SKM-1 (cell line): ENCODE measurements around the gene ASIC4.

Experiments used
- DNase-seq: peaks from one replicate; lab custom pipeline; 2025; ENCODE audit not compliant: unreplicated experiment; lab: John Stamatoyannopoulos, UW

ASIC4 gene

DNA sequence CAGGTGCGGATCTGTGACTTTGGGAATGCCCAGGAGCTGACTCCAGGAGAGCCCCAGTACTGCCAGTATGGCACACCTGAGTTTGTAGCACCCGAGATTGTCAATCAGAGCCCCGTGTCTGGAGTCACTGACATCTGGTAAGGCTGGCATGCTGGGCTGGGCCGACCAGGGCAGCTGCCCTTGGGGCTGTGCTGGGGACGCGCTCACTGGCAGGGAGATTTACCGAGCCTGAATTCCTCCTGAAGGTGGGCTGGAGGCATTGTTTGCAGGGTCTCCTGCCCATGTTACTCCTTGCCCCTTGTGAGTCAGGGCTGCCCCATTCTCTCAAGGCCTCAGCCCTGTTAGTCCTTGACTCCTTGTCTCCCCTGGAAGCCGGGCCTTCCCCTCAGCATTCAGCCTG lies 34.3 kb upstream of the ASIC4 start:
- no peak for DNase-seq

DNA sequence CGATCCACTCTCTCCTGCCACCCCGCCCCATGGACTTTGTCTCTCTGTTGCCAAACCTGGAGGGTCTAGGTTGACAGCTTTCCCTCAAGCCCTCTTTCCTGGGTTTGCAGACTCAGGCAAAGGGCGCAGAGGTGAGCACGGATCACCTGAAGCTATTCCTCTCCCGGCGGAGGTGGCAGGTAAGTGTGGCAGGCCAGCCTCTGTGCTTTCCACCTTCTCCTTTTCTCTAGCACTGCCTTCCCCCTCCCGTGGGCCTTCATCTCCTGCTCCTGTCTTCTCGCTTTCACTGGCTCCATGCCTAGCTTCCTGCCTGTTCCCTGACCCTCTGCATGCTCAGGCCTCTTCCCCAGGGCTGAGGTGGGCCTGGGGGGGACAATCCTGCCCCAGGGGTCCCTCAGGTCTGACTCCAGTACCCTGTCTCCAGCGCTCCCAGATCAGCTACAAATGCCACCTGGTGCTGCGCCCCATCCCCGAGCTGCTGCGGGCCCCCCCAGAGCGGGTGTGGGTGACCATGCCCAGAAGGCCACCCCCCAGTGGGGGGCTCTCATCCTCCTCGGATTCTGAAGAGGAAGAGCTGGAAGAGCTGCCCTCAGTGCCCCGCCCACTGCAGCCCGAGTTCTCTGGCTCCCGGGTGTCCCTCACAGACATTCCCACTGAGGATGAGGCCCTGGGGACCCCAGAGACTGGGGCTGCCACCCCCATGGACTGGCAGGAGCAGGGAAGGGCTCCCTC lies 31.4 kb upstream of the ASIC4 start:
- DNase-seq: no peak

DNA sequence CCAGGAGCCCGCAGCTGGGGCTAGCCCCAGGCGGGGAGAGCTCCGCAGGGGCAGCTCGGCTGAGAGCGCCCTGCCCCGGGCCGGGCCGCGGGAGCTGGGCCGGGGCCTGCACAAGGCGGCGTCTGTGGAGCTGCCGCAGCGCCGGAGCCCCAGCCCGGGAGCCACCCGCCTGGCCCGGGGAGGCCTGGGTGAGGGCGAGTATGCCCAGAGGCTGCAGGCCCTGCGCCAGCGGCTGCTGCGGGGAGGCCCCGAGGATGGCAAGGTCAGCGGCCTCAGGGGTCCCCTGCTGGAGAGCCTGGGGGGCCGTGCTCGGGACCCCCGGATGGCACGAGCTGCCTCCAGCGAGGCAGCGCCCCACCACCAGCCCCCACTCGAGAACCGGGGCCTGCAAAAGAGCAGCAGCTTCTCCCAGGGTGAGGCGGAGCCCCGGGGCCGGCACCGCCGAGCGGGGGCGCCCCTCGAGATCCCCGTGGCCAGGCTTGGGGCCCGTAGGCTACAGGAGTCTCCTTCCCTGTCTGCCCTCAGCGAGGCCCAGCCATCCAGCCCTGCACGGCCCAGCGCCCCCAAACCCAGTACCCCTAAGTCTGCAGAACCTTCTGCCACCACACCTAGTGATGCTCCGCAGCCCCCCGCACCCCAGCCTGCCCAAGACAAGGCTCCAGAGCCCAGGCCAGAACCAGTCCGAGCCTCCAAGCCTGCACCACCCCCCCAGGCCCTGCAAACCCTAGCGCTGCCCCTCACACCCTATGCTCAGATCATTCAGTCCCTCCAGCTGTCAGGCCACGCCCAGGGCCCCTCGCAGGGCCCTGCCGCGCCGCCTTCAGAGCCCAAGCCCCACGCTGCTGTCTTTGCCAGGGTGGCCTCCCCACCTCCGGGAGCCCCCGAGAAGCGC lies 30.6 kb upstream of the ASIC4 start:
- DNase-seq: no peak

DNA sequence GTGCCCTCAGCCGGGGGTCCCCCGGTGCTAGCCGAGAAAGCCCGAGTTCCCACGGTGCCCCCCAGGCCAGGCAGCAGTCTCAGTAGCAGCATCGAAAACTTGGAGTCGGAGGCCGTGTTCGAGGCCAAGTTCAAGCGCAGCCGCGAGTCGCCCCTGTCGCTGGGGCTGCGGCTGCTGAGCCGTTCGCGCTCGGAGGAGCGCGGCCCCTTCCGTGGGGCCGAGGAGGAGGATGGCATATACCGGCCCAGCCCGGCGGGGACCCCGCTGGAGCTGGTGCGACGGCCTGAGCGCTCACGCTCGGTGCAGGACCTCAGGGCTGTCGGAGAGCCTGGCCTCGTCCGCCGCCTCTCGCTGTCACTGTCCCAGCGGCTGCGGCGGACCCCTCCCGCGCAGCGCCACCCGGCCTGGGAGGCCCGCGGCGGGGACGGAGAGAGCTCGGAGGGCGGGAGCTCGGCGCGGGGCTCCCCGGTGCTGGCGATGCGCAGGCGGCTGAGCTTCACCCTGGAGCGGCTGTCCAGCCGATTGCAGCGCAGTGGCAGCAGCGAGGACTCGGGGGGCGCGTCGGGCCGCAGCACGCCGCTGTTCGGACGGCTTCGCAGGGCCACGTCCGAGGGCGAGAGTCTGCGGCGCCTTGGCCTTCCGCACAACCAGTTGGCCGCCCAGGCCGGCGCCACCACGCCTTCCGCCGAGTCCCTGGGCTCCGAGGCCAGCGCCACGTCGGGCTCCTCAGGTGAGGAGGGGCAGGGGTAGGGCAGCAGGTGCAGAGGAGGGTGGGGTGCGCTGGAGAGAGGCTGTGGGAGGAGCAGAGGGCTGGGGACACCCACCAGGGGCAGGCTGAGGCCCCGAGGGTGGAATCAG lies 29.7 kb upstream of the ASIC4 start:
- no peak for DNase-seq

DNA sequence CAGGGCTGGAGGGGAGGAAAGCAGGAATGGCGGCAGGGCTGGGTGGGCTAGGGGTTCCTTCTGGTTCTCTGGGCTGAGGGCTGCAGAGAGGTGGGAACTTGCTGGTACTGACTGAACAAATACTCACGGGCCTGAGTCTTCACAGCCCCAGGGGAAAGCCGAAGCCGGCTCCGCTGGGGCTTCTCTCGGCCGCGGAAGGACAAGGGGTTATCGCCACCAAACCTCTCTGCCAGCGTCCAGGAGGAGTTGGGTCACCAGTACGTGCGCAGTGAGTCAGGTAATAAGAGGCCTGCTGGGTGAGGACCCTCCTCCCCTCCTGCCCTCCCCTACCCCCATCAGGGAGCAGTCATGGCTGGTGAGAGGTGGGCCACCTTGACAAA lies 29.1 kb upstream of the ASIC4 start:
- no peak for DNase-seq

DNA sequence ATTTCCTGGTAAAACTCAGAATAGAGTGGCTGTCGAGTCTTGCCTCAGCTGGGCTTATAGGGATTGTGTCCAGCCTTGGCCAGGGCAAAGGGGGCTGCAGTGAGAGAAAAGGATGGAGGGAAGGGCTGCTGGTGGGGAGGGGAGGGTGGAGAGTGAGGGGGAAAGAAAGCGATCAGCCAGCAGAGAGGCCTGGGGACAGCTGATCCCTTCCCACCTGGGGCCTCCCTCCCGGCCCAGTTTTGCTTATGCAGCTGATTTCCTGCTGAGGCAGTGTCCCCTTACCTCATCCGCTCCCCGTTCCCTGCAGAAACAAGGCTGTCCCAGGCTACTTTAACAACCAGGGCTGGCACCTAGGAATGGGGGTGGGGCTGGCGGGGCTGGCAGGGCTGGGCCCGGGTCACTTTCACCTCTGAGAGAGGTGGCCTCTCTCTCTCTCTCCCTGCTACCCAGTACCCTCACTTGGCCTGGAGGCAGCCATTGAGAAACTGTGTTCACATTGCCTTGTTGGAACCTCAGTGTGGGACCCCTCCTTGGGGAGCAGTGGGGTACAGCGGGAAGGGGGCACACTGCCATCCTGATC lies 27.8 kb upstream of the ASIC4 start:
- no peak for DNase-seq

DNA sequence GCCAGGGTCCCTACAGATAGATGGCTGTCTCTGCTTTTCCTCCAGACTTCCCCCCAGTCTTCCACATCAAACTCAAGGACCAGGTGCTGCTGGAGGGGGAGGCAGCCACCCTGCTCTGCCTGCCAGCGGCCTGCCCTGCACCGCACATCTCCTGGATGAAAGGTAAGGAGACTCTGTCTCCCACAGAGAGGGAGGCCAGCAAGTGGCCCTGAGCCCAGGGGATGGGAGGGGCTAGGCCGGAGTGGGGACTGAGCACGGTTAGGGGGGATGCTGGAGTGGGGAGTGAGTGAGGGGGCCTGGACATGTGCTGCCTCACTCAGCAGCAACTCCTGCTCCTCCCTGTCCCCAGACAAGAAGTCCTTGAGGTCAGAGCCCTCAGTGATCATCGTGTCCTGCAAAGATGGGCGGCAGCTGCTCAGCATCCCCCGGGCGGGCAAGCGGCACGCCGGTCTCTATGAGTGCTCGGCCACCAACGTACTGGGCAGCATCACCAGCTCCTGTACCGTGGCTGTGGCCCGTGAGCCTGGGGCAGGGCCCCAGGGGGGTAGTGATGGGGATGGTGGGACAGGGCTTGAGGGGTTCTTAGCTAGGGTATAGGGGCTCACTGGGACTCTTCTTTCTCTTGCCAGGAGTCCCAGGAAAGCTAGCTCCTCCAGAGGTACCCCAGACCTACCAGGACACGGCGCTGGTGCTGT lies 26.0 kb upstream of the ASIC4 start:
- DNase-seq: no peak

DNA sequence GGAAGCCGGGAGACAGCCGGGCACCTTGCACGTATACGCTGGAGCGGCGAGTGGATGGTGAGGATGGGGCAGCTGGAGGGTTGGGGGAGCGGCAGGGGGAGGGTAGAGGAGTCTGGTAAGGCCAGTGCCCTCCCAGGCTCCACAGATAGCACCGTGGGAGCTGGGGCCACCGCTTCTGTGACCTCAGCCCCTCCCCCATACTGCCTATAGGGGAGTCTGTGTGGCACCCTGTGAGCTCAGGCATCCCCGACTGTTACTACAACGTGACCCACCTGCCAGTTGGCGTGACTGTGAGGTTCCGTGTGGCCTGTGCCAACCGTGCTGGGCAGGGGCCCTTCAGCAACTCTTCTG lies 25.5 kb upstream of the ASIC4 start:
- no peak for DNase-seq

DNA sequence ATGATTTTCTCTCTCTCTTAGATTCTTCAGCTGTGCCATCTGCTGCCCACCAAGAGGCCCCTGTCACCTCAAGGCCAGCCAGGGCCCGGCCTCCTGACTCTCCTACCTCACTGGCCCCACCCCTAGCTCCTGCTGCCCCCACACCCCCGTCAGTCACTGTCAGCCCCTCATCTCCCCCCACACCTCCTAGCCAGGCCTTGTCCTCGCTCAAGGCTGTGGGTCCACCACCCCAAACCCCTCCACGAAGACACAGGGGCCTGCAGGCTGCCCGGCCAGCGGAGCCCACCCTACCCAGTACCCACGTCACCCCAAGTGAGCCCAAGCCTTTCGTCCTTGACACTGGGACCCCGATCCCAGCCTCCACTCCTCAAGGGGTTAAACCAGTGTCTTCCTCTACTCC lies 25.0 kb upstream of the ASIC4 start:
- no peak for DNase-seq

DNA sequence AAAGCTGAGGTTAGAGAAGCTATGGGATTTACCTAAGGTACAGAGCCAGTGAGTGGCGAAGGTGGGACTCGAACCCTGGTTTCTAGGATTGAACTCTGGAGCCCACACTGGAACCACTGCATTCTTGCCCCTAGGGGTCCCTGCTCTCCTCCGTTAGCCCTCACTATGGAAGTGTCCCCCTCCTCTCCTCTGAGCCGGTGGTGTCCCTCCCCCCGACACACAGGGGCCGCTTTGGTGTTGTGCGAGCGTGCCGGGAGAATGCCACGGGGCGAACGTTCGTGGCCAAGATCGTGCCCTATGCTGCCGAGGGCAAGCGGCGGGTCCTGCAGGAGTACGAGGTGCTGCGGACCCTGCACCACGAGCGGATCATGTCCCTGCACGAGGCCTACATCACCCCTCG lies 24.1 kb upstream of the ASIC4 start:
- DNase-seq: no peak

DNA sequence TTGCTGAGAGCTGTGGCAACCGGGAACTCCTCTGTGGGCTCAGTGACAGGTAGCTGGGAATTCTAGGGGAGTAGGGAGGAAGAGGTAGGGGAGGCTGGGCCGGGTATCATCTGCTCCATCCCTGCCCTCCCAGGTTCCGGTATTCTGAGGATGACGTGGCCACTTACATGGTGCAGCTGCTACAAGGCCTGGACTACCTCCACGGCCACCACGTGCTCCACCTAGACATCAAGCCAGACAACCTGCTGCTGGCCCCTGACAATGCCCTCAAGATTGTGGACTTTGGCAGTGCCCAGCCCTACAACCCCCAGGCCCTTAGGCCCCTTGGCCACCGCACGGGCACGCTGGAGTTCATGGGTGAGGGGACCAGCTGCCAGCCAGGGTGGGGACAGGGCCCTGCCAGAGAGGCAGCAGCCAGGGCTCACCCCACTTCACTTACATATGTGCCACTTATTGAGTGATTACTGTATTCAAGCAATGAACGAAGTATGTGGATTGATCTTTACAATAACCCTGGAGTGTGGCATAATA lies 23.6 kb upstream of the ASIC4 start:
- no peak for DNase-seq

DNA sequence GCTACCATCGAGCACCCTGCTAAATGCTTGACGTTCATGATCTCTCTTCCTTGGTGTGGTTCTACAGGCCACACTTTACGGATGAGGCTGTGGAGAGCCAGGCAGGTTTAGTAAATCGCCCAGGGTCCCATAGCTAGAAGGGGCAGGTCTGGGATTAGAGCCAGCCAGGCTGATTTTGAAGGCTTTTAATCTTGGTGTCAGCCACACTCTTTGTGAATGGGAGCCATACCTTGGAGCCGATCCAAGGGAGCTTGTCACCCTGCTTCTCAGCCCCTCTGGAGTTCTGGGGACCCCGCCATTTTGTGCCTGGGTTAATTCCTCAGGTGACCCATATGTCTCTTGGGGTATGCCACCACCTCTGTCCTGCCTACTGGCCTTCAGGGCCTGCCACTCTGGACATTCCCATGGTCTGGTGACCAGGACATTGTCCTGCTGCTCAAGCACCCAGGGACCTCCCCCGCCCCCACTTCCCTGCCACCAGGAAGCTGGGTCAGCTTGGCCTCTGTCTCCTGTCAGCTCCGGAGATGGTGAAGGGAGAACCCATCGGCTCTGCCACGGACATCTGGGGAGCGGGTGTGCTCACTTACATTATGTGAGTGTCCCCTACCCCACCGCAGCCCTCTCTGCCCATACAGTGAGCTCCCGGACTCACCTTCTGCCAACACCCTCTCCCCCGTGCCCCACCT lies 22.9 kb upstream of the ASIC4 start:
- DNase-seq: no peak

DNA sequence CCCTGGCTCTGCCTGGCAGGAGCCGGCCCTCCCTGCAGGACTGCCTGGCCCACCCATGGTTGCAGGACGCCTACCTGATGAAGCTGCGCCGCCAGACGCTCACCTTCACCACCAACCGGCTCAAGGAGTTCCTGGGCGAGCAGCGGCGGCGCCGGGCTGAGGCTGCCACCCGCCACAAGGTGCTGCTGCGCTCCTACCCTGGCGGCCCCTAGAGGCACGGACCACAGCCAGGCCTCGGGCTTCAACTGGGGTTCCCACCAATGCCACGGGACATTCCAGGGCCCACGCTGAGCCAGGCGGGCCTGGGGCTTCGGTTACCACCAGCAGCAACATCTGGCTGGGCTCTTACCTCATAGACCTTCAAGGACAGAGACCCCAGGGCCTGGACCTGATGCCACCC lies 21.7 kb upstream of the ASIC4 start:
- no peak for DNase-seq

DNA sequence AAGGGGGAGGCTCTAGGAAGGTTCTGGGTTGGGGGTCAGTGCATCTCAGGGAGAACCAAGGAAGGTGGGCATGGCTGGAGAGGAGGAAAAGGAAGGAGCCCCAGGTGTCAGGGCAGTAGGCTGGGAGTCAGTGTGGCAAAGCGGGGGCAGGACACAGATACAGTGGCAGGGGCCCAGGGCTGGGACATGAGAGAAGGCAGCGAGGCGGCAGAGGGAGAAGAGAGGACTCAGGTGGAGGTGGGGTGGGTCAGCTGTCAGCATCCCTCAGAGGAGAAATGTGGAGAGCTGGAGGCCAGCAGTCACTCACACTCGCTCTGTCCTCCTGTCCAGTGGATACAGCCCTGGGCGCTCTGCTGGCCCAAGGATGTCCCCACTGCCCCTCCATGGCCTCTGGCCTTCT lies 21.2 kb upstream of the ASIC4 start:
- no peak for DNase-seq

DNA sequence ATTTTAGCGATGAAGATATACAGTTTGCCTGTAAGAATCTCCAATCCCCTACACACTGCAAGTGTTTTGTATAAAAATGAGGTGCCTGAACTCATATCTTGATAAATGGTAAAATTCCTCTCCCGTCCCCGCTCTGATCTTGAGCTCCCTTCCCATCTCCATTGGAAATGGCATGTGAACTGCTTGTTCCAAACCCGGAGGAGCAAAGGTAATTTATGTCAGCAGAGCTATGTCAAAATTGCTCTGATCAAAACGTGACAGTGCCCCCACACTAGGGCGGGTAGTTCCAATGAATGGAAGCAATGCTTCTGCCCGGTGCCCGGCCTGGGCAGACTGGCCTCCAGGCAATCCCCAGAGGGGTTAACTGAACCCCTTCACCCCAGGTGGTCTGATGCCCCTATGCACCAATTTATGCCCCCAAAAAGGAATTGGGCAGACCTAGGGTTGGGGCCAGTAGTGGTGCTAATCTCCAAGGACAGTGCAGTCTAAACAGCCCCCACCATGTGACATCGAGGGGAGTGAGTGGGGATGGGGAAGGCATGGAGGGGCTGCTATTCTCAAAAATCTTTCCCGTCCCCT lies 19.2 kb upstream of the ASIC4 start:
- no peak for DNase-seq

DNA sequence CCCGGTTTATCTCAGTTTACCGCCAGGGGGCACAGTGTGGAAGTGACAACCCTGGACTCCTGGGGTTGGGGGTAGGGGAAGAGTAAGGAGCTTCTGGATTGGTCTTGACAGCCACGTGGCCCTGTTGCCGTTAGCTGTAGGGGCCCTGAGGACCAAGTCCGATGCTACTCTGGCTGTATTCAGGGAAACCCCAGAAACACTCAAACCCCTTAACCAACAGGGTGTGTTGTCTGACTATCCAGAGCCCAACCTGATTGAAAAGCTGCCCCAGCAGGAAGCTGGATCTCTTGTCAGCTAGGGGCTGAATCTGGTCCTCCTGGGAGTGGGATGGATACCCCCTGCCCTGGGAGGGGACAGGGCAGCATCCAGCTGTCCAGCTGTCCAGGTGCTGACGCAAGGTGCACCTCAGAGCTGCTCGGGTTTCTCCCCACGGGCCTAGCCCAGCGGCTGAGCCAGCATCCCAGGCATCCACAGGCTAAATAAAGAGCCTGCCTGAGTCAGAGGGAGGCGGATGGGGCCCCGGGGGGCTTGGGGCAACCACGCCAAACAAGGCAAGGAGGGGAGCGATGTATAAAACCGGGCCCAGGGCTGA lies 18.7 kb upstream of the ASIC4 start:
- DNase-seq: peak; percentile 69

DNA sequence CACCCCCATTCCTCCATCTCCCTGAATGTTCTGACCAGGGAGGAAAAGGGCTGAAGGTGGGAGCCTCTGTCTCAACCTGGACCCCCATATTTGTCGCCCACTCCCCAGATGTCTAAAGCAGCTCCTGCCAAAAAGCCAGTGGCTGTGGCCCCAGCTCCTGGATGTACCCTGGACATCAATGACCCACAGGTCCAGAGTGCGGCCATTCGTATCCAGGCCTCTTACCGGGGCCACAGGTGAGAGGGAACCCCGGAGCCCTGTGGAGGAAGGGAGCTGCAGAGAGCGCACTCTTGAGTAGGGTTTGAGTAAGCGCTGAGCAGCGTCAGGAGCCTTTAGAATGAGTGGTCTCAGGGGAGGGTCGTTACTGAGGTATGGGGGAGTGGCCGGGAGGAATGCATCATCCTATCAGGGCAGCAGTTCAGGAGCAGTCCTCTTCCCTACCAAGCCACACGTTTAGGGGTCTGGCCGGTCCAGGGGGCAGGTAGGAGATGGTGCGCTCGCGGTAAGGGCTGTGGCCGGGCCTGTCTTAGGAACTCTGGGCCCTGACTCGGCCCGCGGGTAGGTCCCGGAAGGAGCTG lies 17.9 kb upstream of the ASIC4 start:
- DNase-seq: no peak

DNA sequence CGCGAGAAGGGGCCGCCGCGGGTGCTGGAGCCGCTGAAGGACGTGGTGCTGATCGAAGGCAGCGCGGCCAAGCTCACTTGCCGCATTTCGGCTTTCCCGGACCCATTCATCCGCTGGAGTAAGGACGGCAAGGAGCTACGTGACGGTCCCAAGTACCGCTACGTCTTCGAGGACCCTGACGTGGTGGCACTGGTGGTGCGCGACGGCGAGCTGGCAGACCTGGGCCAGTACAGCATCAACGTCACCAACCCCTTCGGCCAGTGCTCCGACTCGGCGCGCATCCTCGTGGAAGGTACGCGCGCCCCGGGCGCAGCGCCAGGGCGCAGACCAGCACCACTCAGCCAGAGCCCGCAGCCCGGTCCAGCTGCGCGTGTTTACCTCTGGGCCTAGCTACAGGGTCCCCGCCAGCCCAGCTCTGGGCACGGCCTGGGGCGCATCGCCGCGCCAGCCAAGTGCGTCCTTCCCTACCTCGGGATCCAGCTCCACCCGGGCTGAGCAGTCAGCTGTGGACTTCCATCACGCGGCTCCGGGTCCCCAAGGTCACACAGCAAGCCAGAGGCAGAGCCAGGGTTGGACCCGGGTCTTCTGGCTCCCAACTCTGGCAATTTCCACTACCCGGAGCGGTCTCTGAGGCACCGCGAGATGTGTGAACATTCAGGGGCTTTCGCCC lies 17.3 kb upstream of the ASIC4 start:
- DNase-seq: no peak
